Parathyroid adenoma (tissue), 2 donors: ENCODE measurements around the gene KCP.

ENCODE experiments used
- H2AFZ ChIP-seq: fragments of 300-600 bp; sonication (generic); one replicate; pipeline ENCODE4 v1.7.0; 2017; ENCODE audit warnings: antibody characterized with exemption, mild to moderate bottlenecking
- H3K27ac ChIP-seq: fragments of 300-600 bp; sonication (generic); one replicate; pipeline ENCODE4 v1.7.0; 2017
- H3K27me3 ChIP-seq: fragments of 300-600 bp; sonication (generic); one replicate; pipeline ENCODE4 v1.7.0; 2017; ENCODE audit warnings: low read length; ENCODE audit not compliant: control insufficient read depth, insufficient read depth
- H3K36me3 ChIP-seq: fragments of 300-600 bp; sonication (generic); one replicate; pipeline ENCODE4 v1.7.0; 2017; ENCODE audit warnings: low read length; ENCODE audit not compliant: control insufficient read depth, insufficient read depth
- H3K4me1 ChIP-seq: fragments of 300-600 bp; sonication (generic); one replicate; pipeline ENCODE4 v1.7.0; 2017; ENCODE audit warnings: control low read depth
- H3K4me2 ChIP-seq: fragments of 300-600 bp; sonication (generic); one replicate; pipeline ENCODE4 v1.7.0; 2017; ENCODE audit warnings: low read length
- H3K4me3 ChIP-seq: fragments of 300-600 bp; sonication (generic); one replicate; pipeline ENCODE4 v1.7.0; 2017; ENCODE audit warnings: low read depth, low read length
- H3K79me2 ChIP-seq: fragments of 300-600 bp; sonication (generic); one replicate; pipeline ENCODE4 v1.7.0; 2017; ENCODE audit warnings: control low read depth
- H3K9ac ChIP-seq: fragments of 300-600 bp; sonication (generic); one replicate; pipeline ENCODE4 v1.7.0; 2017; ENCODE audit warnings: mild to moderate bottlenecking
- H3K9me3 ChIP-seq: fragments of 300-600 bp; sonication (generic); one replicate; pipeline ENCODE4 v1.7.0; 2017; ENCODE audit warnings: low read length; ENCODE audit not compliant: control insufficient read depth
- CTCF ChIP-seq: fragments of 300-600 bp; sonication (generic); IDR thresholded peaks from one replicate; pipeline ENCODE4 v1.7.0; 2017; ENCODE audit warnings: antibody characterized with exemption, mild to moderate bottlenecking
- donor health status: primary hyperparathyroidism.

The KCP gene

DNA sequence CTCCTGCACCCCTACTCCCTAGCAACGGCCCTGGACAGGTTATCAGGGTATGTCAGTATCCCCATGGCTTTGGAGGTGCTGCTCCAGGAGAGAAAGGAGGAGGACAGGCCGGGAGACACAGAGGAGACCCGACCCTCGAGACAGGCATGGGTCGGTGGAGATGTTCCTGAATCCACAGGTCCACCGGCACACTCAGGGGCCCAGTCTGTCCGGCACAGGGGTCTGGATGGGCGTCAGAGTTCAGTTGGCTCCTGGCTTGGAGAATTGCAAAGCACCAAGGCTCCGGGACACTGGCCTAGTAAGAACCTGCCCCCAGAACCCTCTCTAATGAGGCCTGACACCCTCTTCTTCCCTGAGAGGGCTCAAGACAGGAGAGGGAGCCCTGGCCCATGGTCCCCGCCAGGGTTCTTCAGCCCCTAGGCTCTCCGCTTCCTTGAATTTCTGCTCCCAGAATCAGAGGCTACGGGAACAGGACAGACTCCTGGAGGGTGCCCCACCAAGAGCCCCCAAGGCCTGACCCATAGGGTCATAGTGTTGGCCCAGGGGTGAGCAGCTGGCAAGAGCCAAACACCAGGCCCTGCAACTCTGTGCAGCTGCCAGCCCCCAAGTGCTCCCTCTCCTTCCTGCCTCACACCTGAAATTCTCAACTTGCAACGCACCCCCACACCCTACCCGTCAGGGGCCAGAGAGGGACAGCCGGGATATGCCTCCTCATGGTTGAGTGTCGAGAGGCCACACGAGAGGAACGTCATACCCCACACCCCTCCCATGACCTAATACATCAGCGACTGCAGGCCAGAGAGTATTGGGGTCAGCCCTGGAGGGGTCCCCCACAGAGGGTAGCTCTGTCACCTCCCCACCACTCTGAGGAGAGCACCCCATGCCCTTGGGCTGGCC is 21.7 kb upstream of the KCP start:
- no peaks in the 10 kb centered on the region for H3K9me3 ChIP-seq
- H3K9ac ChIP-seq: no peak overlapping the region
- H2AFZ ChIP-seq: no peak overlapping the region
- no peak overlapping the region for H3K27ac ChIP-seq
- H3K4me2 ChIP-seq: no peak overlapping the region
- H3K4me3 ChIP-seq: no peak overlapping the region
- no peaks in the 10 kb centered on the region for H3K79me2 ChIP-seq
- no peak for TF ChIP-seq CTCF
- no peaks in the 10 kb centered on the region for H3K27me3 ChIP-seq
- no peaks in the 10 kb centered on the region for H3K4me1 ChIP-seq
- H3K36me3 ChIP-seq: no peaks in the 10 kb centered on the region

GRCh38 chr7:128931190-128931798 is 20.8 kb upstream of the KCP start:
- no peak overlapping the region for H3K27ac ChIP-seq
- H3K36me3 ChIP-seq: no peaks in the 10 kb centered on the region
- H3K27me3 ChIP-seq: no peaks in the 10 kb centered on the region
- no peak overlapping the region for H3K9ac ChIP-seq
- H3K9me3 ChIP-seq: no peaks in the 10 kb centered on the region
- no peak overlapping the region for H3K4me3 ChIP-seq
- TF ChIP-seq CTCF: no peak
- no peak overlapping the region for H3K4me2 ChIP-seq
- no peaks in the 10 kb centered on the region for H3K79me2 ChIP-seq
- H3K4me1 ChIP-seq: no peaks in the 10 kb centered on the region
- no peak overlapping the region for H2AFZ ChIP-seq

- Histone ChIP-seq H3K36me3 (no peaks in the 10 kb centered on the region), H3K27ac (no peak overlapping the region), H3K4me1 (no peaks in the 10 kb centered on the region), H3K4me2 (no peak overlapping the region), H3K79me2 (no peaks in the 10 kb centered on the region), H2AFZ (no peak overlapping the region), H3K27me3 (no peaks in the 10 kb centered on the region), H3K9me3 (no peaks in the 10 kb centered on the region), H3K9ac (no peak overlapping the region), H3K4me3 (no peak overlapping the region)
- no peak for TF ChIP-seq CTCF
Observed at GRCh38 chr7:128928882-128929788, 18.6 kb upstream of the KCP start.

DNA sequence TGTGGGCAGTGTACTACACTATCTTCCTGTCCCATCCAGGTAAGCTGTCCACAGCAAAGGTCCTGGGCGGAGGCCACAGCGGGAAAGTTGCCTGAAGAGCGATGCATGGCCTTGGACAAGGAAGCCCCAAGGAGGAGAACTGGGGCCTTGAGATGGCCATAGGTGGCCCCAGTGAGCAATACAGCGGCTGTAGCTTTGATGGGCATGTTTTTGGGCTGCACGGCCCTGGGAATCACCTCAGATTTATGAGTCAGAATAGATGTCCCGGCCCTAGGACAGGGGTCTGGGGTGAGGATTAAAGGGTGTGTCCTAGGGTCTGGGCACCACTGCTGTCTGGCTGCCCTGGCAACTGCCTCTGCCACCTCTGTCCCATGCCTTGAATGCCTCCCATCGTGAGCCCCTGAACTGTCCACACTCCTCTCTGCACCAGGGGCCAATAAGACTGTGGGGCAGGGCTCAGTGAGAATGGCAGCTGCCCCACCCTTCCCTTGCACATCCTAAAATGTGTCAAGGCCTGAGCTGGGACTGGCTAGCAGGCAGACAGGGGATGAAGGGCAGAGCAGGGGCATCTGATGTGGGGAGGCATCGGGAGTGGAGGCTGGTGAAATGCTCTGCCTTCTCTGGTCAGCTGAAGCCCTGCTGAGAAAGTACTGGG is 17.8 kb upstream of the KCP start:
- Histone ChIP-seq H3K9me3 (no peaks in the 10 kb centered on the region), H3K9ac (no peak overlapping the region), H3K27ac (no peak overlapping the region), H3K36me3 (no peaks in the 10 kb centered on the region), H2AFZ (no peak overlapping the region), H3K4me3 (no peak overlapping the region), H3K4me2 (no peak overlapping the region), H3K27me3 (no peaks in the 10 kb centered on the region), H3K79me2 (no peaks in the 10 kb centered on the region), H3K4me1 (no peaks in the 10 kb centered on the region)
- TF ChIP-seq CTCF: no peak
